Measurements from ENCODE around the gene ANKRD11.
"Not testable (repeated sequence)": the region's sequence is repeated elsewhere in the genome, so short reads cannot be mapped to it uniquely, and the experiment has no call there.

The ANKRD11 gene

DNA sequence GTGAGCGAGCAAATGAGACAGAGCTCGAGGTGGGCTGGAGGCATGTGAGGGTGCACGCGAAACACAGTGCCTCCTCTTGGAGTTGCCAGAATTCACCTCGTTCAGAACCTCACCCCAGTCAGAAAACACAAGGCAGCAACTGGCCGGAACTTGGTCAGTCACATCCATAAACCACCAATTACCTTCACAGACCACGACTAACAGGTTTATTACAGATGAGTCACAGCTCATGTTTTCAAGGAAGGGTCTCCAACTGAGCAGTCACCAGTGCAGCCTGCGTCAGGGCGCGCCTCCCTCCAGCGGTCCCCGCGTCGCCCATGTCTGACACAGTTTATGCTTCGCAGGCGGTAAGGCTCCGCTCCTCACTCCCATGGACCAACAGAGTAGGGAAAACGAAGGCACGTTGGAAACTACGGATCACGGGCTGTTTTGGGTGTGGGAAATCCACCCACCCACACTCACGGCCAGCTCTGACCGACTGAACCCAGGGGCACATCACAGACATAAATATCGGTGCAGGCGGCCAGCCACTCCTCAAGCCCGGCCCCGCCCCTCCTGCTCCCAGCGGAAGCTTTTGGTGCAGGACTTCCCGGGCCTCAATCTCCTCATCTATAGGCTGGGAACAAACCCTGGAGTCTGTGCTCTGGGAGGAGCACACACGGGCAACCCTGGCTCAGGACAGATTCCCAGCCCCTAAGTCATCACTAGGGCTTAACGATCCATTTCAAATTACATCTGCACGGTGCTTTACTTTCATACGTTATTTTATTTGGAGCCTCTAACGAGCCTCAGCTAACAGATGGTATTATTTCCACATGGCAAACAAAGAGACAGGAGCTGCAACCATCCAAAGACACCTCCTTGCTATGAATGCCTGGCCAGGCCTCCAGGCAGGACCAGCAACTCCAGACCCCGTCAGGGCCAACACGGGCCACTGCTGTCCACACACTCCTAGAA, 146.6 kb downstream of the ANKRD11 start:
- DNase-seq = peak; percentile 33

DNA sequence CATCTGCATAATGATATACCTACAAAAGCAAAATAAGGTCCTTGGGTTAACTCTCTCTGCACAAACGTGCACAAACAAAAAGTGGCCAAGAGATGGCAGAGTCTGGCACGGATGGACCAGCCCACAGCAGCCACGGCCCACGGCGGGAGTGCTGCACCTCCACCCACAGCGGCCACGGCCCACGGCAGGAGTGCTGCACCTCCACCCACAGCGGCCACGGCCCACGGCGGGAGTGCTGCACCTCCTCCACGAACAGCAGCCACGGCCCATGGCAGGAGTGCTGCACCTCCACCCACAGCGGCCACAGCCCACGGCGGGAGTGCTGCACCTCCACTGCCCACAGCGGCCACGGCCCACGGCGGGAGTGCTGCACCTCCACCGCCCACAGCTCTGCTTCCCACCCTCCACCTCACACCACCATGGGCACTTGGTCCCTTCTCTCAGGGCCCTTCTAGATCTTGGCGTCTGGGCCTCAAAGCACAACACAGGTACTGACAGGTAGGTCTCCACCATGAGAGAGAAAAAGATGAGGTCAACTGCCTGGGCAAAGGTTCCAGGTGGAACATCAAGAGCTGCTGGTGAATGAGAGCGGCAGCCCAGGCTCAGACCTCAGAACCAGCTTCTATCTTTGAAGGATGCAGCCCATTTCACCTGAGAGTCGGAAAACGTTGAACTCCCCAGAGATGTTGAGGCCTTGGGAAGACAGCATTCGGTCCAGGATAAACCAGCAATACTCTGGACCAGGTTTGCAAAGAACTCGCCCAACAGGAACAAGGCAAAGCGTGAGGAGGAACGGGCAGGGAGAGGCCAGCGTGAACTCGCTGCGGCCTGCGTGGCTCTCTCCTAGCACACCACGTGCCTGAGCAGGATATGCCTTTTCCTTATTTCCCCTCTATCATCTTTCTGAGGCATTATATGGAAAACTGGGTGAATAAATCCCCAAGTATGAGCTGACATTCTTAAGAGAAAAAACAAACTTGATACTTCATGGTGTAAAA, 148.4 kb downstream of the ANKRD11 start:
- DNase-seq = no peak

DNA sequence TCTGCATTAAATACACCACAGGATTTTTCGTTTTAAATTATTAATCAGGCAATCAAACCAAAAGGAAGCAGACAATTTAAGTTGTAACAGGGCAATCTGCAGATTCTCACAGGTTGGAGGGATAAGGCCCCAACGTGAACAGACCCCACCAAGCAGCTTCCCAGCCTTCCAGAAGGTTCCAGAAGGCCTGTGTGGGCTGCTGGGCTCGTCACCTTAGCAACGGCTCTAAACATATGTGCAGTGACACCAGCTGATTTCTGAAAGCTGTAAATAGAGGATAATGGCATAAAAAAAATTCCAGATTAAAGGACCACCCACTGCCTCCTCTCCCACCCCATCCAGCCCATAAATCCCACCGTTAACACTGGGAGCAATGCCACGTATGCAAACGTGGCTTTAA, 149.1 kb downstream of the ANKRD11 start:
- no peak for DNase-seq

DNA sequence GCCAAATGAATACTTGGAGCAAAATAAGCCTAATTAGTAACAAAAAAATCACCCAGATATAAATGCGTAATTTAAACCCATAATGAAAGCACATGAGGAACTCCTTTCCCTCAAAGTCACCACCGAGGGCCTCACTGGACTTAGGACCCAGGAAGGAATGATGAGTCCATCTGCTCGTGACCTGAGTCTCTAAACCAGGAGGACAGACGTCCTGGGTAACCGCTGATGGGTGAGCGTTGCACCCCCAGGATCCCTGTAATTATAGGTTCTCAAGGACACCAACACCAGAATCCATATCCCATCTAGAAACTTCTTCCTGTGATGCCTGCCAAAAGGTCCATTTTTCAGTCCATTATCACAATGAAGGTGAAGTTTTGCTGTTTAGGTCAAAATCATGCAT, 151.5 kb downstream of the ANKRD11 start:
- DNase-seq = no peak

DNA sequence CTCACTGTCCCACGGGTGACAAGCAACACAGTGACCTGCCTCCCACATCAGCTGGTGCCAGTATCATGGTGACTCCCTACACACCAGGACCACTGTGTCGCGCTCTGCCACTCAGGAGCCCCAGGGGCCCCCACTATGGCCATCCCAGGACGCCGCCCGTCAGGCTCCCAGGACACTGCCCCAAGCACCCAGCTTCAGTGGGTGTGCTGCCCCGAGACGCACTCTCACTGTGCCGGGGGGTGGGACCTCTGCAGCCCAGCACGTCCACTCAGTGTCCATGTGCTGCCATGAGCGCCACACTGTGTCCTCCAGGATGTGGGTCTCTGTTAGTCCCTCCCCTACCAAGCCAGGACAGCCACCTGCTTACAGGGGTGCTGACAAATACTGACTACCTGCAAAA, 152.4 kb downstream of the ANKRD11 start:
- no peak for DNase-seq

DNA sequence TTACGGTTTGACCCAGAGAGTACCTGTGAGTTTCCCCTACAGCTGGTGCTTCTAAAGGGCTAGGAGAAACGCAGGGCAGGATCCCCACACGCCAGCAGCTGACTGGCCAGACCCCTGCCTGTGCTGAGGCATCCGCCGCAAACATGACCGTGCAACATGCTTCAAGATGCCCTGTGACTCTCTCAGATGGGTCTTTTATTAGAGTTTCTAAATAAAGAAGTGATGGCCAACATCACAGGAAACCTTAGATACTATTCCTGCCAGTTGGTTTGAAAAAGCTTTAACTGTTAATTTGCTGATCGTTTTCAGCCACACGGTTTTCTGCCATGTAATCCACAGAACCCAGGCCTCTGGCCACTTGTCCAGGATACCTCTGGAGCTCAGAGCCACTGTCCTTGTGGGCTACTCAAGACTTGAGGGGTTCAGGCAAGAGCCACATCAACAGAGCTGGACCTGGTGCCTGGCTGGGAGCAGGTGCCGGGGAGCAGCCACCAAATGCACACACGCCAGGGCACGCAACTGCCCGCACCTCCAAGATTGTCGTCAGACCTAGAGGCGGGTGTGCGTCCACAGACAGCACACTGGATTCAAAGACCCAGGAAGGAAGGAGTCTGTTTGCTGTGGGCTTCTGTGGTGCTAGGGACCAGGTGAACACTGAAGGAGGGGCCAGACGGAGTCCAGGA, 154.4 kb downstream of the ANKRD11 start:
- no peak for DNase-seq

DNA sequence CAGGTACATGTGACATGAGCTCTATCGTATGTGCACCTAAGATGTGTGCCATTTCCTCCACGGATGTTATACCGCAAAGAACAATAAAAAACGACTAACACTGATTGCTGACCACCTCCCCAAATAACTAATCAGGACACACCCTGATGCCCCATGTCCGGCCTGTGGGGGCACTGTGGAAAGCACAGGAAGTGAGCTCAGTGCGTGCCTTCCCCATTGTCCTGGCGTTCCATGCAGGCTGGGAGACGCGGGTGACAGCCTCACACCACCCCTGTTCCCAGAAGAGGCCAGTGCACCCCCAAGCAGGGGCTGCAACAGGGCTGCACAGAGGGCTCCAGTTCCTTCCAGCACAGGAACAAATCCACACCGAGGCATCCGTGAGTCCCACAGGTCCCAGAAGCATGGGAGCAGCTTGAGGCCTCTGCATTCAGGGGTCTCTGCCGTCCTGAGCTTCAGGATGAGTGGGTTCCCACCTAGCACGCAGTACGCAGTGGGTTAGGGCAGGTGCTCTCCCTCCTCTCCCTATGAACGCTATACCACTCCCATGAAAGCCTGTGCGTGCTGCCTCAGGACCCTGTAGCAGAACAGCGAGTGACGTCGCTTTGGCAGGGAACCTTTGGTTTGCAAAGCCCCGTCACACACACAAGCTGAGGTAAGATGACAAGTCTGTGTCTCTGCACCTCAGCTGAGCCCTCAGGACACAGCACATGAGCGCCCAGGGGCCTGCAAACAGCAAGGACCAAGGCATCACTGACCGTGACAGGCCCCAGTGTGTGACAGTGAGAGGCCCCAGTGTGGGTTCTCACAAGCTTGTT, 155.2 kb downstream of the ANKRD11 start:
- DNase-seq = no peak

DNA sequence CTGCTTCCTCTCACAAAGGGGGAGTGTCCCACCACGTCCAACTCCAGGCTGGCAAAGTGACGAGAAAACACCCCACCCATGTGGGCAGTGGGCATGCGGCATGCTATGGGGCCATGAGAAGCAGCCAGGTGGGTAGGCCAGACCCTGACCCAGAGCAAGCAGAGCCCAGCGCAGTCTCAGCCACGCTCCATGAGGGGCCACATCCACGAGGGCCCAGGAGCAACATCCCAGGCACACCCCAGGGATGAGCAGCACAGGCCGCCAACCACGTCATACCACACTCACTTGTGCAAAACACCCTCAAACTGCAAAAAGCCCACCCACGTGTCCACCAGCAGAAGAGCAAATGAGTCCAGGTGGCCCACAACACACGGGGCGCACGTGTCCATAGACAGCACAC, 155.9 kb downstream of the ANKRD11 start:
- no peak for DNase-seq

DNA sequence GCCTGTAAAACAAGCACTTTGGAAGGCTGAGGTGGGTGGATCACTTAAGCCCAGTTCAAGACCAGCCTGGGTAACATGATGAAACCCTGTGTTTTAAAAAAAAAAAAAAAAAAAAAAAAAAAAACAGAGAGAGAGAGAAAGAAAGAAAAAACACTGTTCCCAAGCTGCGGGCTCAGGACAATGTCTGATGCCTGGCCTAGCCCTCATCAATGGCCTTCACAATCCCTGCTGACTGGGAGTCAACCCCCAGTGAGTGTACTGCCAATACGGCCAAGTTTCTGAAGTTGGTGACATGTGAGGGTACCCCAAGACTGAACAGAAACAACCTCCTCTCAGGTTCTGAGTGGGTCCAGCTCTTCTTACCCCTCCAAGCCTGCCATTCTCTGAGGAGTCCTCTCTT, 156.3 kb downstream of the ANKRD11 start:
- DNase-seq = no peak

DNA sequence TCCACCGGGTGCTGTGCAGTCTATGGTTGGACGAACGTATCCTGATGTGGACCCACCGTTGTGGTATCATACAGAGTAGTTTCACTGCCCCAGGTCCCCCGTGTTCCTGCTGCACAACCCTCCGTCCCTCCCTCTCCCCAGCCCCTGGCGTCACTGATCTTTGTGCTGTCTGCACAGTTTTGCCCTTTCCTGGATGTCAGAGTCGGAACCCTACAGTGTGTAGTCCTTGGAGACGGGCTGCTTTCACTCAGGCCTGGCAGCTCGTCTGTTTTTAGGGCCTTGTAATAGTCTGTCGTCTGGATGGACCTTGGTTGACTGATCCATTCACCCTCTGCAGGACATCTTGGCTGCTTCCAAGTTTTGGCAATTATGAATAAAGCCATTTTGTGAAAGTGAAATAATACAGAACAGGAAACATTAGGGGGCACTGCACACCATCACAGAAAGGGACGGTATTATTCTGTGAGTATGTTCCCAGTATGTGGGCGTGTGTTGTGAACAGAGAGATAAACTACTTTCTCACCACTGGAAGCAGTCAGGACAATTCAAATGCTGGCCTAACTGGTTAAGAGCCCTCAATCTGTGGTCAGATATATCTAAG, 156.9 kb downstream of the ANKRD11 start:
- DNase-seq = peak; percentile 72

DNA sequence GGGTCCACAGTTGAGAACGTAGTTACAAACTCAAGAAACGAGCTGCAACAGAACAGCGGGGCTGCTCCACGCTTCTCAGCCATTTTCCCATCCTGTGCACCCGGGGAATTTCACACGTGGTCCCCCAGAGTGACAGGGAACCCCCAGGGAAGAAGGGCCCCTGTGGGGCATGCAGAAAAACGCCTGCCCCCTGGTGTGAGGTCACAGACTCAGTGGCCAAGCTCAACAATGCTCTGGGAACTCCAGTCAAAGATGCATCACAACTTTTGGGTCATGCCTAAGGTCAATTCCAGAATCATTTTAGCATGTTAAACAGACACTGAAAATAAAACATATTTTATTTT, 157.5 kb downstream of the ANKRD11 start:
- DNase-seq = no peak

DNA sequence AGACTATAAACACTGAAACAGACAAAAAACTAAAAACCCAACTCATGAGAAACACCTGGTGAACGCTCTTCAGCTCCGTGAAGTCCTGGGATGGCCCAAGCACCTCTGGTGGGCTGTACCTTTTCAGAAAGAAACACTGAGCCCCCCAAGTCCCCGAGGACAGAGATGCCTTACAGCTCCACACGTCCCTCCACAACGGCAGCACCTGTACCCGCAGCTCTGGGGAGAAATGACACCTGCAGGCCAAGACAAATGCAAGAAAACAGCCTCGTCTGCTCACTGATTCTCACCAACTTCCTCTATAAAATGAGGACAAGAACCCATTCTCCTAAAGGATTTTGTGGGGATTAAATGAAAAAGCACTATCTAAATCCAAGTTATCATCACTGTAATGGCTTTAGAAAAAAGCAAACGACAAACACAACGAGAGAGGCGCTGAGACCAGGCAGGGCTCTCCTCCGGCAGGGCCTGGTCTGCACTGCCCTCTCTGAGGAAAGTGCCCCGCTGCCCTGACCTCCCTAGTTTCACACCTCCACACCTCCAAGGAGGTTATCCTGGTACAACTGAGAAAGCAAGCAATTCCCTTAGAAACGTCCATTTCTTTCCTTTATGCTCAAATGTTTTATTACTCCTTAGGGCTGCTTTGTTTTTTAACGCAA, 158.0 kb downstream of the ANKRD11 start:
- DNase-seq = no peak

DNA sequence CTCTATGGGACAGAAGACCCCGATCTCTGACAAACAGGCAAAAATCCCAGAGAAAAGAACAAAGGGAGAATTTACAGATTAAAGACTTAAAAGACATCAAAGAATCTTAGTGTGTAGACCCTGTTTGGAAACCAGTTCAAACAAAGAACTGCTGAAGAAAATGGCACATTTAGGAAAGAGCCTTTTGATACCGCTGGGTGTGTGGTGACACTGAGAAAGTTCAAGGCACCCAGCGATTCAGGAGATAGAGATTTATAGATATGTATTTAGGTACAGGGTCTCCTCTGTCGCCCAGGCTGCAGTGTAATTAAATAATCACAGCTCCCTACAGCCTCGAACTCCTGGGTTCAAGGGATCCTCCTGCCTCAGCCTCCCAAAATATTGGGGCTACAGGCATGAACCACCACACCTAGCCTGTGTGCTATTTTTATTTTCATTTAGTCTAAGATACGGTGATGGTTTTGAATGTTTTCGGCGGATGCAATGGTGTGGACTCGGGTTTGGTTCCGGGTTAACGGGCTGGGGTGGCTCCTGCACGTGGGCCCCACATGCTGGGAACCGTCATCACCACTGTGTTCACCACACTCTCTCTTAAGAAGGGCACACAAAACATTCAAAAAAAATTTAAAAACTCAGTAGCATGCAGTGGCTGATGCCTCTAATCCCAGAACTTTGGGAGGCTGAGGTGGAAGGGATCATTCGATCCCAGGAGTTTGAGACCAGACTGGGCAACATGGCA, 158.8 kb downstream of the ANKRD11 start:
- no peak for DNase-seq

DNA sequence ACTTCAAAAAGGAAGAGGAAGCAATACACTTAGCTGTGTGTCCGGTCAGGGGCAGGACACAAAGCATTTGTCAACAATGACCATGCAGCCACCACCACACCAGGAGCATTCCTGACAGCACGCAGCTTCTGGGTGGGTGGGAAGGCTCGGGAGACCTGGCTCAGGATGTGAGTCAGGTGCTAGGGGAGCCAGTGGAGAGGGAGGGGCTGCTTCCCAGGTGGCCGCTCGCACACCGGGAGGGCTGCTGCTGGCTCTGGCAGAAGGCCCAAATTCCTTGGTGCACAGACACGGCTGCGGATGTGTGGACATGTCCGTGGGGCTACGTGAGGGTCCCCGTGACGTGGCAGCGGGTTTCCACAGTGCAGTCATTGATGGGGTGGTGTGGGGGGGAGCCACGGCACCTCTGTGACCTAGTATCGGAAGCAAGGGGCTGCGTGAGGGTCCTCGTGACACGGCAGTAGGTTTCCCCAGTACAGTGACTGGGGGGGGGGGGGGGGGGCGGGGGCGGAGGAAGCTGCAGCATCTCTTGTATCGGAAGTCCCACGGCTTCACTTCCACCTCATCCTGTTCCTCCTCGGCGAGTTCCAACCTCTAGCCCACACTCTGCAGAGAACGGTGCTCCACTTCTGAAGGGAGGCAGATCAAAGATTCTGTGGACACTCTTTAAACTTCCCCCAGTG, 160.0 kb downstream of the ANKRD11 start:
- DNase-seq = peak; percentile 45

DNA sequence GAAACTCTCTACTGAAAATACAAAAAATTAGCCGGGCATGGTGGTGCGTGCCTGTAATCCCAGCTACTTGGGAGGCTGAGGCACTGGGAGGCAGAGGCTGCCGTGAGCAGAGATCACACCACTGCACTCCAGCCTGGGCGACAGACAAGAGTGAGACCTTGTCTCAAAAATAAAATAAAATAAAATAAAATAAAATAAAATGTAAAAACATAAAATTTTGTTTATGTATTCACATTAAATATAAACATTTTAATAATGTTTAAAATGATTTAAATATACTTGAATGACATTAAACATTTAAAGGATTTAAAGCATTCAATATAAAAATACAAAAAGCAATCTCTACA, 160.6 kb downstream of the ANKRD11 start:
- DNase-seq = not testable (repeated sequence)

DNA sequence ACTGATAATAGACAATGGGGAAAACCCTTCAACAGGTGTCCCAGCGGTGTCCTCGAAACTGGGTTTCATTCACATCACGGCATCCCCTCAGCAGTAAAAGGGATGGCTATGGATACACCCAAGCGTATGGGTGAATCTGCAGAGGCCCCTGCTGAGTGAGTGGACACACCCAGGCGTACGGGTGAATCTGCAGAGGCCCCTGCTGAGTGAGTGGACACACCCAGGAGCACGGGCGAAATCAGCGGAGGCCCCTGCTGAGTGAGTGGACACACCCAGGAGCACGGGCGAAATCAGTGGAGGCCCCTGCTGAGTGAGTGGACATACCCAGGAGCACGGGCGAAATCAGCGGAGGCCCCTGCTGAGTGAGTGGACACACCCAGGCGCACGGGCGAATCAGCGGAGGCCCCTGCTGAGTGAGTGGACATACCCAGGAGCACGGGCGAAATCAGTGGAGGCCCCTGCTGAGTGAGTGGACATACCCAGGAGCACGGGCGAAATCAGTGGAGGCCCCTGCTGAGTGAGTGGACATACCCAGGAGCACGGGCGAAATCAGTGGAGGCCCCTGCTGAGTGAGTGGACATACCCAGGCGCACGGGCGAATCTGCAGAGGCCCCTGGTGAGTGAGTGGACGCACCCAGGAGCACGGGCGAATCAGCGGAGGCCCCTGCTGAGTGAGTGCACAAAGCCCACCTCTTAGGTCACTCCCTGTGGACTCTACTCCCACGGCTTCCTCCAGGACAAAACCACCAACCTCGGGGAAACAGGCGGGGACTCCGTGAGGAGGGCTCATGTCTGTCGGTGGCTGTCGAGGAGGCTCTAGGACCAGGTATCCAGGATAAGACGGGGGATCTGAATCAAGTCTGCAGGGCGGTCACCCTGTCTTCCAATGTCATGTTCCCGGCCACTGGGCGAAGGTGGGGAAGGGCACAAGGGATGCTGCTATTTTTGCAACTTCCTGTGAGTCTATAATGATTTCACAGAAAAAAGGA, 161.7 kb downstream of the ANKRD11 start:
- not testable (repeated sequence) for DNase-seq

DNA sequence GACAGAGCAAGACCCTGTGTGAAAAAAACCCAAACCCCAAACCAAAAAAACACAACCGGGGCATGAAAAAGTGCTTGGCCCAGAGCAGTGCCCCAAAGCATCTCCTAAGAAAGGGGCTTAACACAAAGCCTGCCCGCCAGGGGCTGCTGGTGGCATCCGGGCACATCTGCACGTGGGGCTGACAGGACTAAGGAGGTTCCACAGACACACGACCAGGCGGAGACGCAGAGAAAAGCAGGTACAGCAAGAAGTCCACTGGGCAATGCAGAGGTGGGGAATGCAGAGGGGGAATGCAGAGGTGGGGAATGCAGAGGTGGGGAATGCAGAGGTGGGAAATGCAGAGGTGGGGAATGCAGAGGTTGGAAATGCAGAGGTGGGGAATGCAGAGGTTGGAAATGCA, 163.6 kb downstream of the ANKRD11 start:
- no peak for DNase-seq

DNA sequence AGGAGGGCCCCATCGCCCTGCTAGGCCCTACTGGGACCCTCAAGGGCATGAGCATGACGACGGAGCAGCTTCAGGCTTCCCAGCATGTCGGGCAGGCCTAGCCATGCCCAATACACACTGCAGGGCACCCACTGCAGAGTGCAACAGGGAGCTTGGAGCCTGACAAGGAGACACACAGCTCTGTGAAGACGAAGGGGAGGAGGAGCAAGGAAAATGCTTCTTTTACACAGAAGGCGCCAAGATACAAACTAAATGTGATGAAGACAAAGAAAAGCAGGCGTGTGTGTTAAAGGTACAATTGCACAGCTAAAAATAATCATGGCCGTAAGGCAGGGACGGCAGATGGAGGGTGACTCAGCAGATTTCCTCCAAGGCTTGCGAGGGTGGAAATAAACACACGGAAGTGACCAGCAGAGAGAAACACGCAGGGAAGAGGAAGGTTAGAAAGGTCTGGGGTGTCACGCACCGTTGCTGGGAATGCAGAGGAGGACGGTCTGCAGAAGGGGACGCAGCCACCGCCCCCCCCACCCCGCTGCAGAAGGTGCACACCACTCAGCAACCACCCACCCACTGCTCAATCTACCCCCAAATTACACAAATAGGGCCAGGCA, 164.4 kb downstream of the ANKRD11 start:
- peak; percentile 76 for DNase-seq
